Calu3 (cell line): ENCODE results near the gene RSF1. TPM values are rescaled to one million over a fixed set of nuclear protein-coding genes. Genes with fewer than 3 reads are reported as not detected.
A peak's percentile ranks its signal among the peaks of the same experiment; 100 is the strongest.
"Not testable (repeated sequence)": the region's sequence is repeated elsewhere in the genome, so short reads cannot be mapped to it uniquely, and the experiment has no call there.

Experiments used
- Bru-seq: library from RNA; stranded (reverse); fragments of 400-500 nt; gene quantifications from one replicate; lab custom pipeline; 2021; lab: Mats Ljungman, UMichigan
- BruChase-seq, 2 experiments: library from RNA; stranded (reverse); fragments of 400-500 nt; gene quantifications; one replicate each; lab custom pipeline; 2021; lab: Mats Ljungman, UMichigan
- BruUV-seq: library from RNA; stranded (reverse); fragments of 400-500 nt; replicated peaks from 2 replicates; lab custom pipeline; 2021; lab: Mats Ljungman, UMichigan
- CTCF ChIA-PET: fragments of 300-600 bp; sonication (Branson Sonifier 250); formaldehyde crosslinking; loops from one replicate; lab custom pipeline; 2022; ENCODE audit warnings: antibody characterized with exemption; lab: Charles Lee
- DNase-seq: peaks from one replicate; pipeline ENCODE4 v3.0.0; 2022
- H3K27ac Mint-ChIP-seq: one replicate; pipeline ENCODE4 v1.8.0; 2022; ENCODE audit warnings: mixed read lengths; ENCODE audit not compliant: unreplicated experiment
- H3K27me3 Mint-ChIP-seq: one replicate; pipeline ENCODE4 v1.8.0; 2022; ENCODE audit warnings: mixed read lengths; ENCODE audit not compliant: unreplicated experiment
- H3K36me3 Mint-ChIP-seq: one replicate; pipeline ENCODE4 v1.8.0; 2022; ENCODE audit warnings: mild to moderate bottlenecking, moderate library complexity, mixed read lengths; ENCODE audit not compliant: insufficient read depth, unreplicated experiment
- H3K4me1 Mint-ChIP-seq: one replicate; pipeline ENCODE4 v1.8.0; 2022; ENCODE audit warnings: mild to moderate bottlenecking, low read depth, mixed read lengths; ENCODE audit not compliant: unreplicated experiment
- H3K4me3 Mint-ChIP-seq: one replicate; pipeline ENCODE4 v1.8.0; 2022; ENCODE audit warnings: mild to moderate bottlenecking, low read depth, moderate library complexity, mixed read lengths; ENCODE audit not compliant: unreplicated experiment
- H3K9me3 Mint-ChIP-seq: one replicate; pipeline ENCODE4 v1.8.0; 2022; ENCODE audit warnings: low read depth, mixed read lengths; ENCODE audit not compliant: unreplicated experiment
- CTCF ChIP-seq: fragments of 200-600 bp; IDR thresholded peaks from one replicate; pipeline ENCODE4 v1.8.0; 2022; ENCODE audit warnings: antibody characterized with exemption; ENCODE audit not compliant: unreplicated experiment
- intact Hi-C: fragments of 100-400 bp; cut with micrococcal nuclease; formaldehyde crosslinking; loops from one replicate; pipeline ENCODE4 v1.10.0; 2022; ENCODE audit not compliant: unreplicated experiment
- long read RNA-seq: library from polyadenylated mRNA; stranded (forward); transcript quantifications from one replicate; pipeline ENCODE4 v2.0.0, GENCODE V29; 2022
- total RNA-seq: library from RNA; stranded (reverse); gene quantifications from 2 replicates; pipeline ENCODE4 v1.2.3, GENCODE V29; 2022

RSF1 gene
- total RNA-seq, result 68.5 and 76.4 TPM in 2 replicates
- Bru-seq, nascent RNA, result percentile 90 among the genes with signal in this experiment
- BruChase-seq, experiment 1, labeled RNA remaining after a 6-hour chase, result percentile 86 among the genes with signal in this experiment
- BruChase-seq, experiment 2, labeled RNA remaining after a 2-hour chase, result percentile 82 among the genes with signal in this experiment
- long read RNA-seq, full-length matches to known transcripts, result 7 of 16 reads
- long read RNA-seq, partial matches to known transcripts, result 2 of 16 reads
- long read RNA-seq, other reads (novel, unspliced or antisense), result 7 of 16 reads

- CTCF ChIA-PET, result interaction anchor here (0.6 kb wide), 1 partner anchor 174 kb away, joined by 7 read pairs; the partner anchor contains the start of gene INTS4
- no TSS peak for BruUV-seq
- Mint-ChIP-seq H3K9me3 (no peaks in the 10 kb centered on the region), H3K4me3 (peak within 1 kb of the TSS; percentile 90), H3K27ac (peak within 1 kb of the TSS; percentile 85), H3K4me1 (peaks cover 18% of the 10 kb centered on the region), H3K27me3 (no peaks in the 10 kb centered on the region), H3K36me3 (peaks cover 29% of the 10 kb centered on the region)
- TF ChIP-seq CTCF, result peak; percentile 34
- DNase-seq, result peak; percentile 98
- intact Hi-C loops, result no loop called here
Measured at GRCh38 chr11:77820565-77821348, at the start of gene RSF1, which contains the start of gene AAMDC. Gene RSF1, minus strand, starts transcription at chr11:77820722. Its CDS starts 8 bp downstream, at chr11:77820714. Gene AAMDC, plus strand, starts transcription at chr11:77821144. Its CDS starts 21,353 bp downstream, at chr11:77842497.

GRCh38 chr11:77868744-77869143 lies 48.2 kb upstream of the RSF1 start:
- DNase-seq, result no peak
- BruUV-seq, result no TSS peak
- peaks cover 6% of the 10 kb centered on the region for H3K36me3 Mint-ChIP-seq
- no peak overlapping the region for H3K27ac Mint-ChIP-seq
- no peaks in the 10 kb centered on the region for H3K4me1 Mint-ChIP-seq
- intact Hi-C loops, result no loop called here
- H3K27me3 Mint-ChIP-seq, result no peaks in the 10 kb centered on the region
- CTCF ChIA-PET, result interaction anchor here (0.9 kb wide), 1 partner anchor 10 kb away, joined by 5 read pairs; no protein-coding TSS in a partner anchor
- TF ChIP-seq CTCF, result no peak
- no peaks in the 10 kb centered on the region for H3K9me3 Mint-ChIP-seq
- no peak overlapping the region for H3K4me3 Mint-ChIP-seq

- Mint-ChIP-seq H3K27ac (no peak overlapping the region), H3K27me3 (no peaks in the 10 kb centered on the region), H3K36me3 (peaks cover 6% of the 10 kb centered on the region), H3K9me3 (no peaks in the 10 kb centered on the region), H3K4me3 (no peak overlapping the region), H3K4me1 (no peaks in the 10 kb centered on the region)
- TF ChIP-seq CTCF, result no peak
- intact Hi-C loops, result no loop called here
- DNase-seq, result no peak
- BruUV-seq, result no TSS peak
- CTCF ChIA-PET, result no interaction called here
Measured at GRCh38 chr11:77866336-77866735, 45.8 kb upstream of the RSF1 start.

- TF ChIP-seq CTCF, result no peak
- Mint-ChIP-seq H3K27ac (no peak overlapping the region), H3K9me3 (no peaks in the 10 kb centered on the region), H3K36me3 (peaks cover 6% of the 10 kb centered on the region), H3K27me3 (no peaks in the 10 kb centered on the region), H3K4me3 (no peak overlapping the region), H3K4me1 (no peaks in the 10 kb centered on the region)
- DNase-seq, result no peak
- intact Hi-C loops, result no loop called here
- BruUV-seq, result no TSS peak
- CTCF ChIA-PET, result no interaction called here
Measured at GRCh38 chr11:77865805-77866204, 45.3 kb upstream of the RSF1 start.

GRCh38 chr11:77861444-77861843 lies 40.9 kb upstream of the RSF1 start:
- H3K4me1 Mint-ChIP-seq, DNase-seq, H3K9me3 Mint-ChIP-seq, H3K36me3 Mint-ChIP-seq, H3K4me3 Mint-ChIP-seq, BruUV-seq, H3K27me3 Mint-ChIP-seq, H3K27ac Mint-ChIP-seq, CTCF ChIA-PET, intact Hi-C loops: not testable (repeated sequence)

GRCh38 chr11:77857906-77858457 lies 37.5 kb upstream of the RSF1 start:
- H3K36me3 Mint-ChIP-seq, BruUV-seq, H3K27ac Mint-ChIP-seq, H3K27me3 Mint-ChIP-seq, H3K4me1 Mint-ChIP-seq, DNase-seq, intact Hi-C loops, H3K4me3 Mint-ChIP-seq, H3K9me3 Mint-ChIP-seq: not testable (repeated sequence)
- CTCF ChIA-PET, result interaction anchor here (0.6 kb wide), 1 partner anchor 1596 kb away, joined by 5 read pairs; no protein-coding TSS in a partner anchor
